Fibroblast of skin of left biceps (primary cell): ENCODE results near the gene C5orf22.
A peak's percentile ranks its signal among the peaks of the same experiment; 100 is the strongest.
"Not testable (repeated sequence)": the region's sequence is repeated elsewhere in the genome, so short reads cannot be mapped to it uniquely, and the experiment has no call there.

ENCODE experiments used
- DNase-seq, 2 experiments: peaks; one replicate each; pipeline ENCODE4 v3.0.0-alpha.2; 2013; ENCODE audit warnings: low read depth in 2 of 2

Gene C5orf22

DNA sequence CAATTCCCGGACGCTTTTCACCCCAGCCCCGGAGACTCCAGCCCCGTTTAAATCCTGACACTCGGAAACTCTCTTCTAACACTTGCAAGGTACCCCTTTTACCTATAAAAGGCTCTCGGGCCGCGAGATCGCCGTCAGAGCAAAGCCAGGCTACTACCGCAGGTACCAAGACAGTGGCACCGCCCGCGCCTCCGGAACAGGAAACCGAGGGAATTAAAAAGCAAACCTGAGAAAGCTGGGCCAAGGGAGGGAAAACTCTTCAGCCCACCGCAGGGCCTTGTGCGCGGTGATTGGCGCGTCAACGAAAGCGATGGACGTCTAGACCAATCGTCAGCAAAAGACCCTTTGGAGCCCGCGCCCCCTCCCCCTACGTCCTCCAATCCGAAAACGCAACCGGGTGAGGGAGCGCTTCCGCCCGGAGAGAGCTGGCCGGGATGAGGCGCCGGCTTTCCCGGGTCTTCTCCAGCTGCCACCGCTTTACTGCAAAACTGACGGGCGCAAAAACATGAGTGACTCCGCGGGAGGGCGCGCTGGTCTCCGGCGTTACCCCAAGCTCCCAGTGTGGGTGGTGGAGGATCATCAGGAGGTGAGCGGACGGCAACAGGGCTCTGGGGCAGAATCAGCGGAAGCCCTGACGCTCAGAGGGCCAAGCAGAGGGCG is at the start of gene C5orf22, which contains the start of gene DROSHA:
Gene C5orf22, plus strand, starts transcription at position 414 of the 660 bp plus-strand sequence. Its CDS starts 92 bp downstream, at position 506.
Gene DROSHA, minus strand, starts transcription at position 206 of the 660 bp plus-strand sequence. CDS start 3,034 bp downstream, outside the sequence.
- DNase-seq = peak; percentile 82 to 84

DNA sequence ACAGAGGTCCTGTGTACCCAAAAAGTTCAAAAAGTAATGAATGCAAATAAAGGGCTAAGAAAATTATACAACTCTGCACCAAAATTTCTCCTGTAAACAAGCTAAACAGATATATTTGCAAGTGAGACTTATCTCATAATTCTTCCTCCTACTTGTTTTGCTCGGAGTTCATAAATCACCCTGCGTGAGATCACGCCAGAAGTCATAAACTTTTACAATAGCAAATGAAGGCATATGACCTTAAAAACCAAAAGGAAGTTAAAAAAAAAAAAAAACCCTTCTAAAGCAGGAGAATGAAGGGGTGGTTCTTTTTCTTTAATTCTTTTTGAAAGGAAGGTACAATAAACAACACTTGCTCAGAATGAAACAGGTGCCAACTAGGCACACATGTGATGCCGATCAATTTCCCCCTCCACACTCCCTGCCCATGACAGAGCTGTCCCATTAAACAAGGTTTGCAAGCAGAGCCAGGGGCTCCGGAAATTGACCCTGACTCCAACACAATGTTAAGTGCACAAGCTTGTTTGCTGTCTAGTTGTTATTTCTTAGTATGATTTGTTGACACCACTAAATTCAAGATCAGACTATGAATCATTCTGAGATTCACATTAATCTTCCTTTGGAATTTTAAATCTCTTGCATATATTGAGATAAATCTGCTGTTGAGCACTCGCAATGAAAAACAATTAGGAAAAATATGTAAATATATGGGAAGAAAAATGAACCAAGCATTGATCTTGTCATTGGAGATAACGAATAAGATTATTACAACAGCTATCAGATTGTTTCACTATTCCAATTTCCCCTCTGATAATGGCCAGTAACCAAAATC is 46.5 kb upstream of the C5orf22 start:
- DNase-seq = no peak

DNA sequence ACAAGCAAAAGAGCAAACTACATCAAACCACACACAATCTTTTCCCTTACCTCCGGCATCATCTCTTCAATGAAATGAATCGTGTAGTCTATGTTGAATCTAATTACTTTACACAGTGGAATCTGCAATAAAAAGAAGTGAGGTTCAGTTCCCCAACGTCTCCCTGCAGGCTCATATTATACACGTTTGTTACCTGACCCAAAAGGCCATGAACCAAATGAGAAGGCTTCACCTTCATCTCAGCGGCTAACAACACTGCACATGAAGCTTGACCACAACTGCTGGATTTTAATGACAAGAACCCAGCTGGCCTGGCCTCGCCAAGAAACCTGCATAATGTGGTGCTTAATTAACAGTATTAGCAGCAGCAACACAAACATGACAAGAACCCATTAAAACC is 45.7 kb upstream of the C5orf22 start:
- no peak for DNase-seq

DNA sequence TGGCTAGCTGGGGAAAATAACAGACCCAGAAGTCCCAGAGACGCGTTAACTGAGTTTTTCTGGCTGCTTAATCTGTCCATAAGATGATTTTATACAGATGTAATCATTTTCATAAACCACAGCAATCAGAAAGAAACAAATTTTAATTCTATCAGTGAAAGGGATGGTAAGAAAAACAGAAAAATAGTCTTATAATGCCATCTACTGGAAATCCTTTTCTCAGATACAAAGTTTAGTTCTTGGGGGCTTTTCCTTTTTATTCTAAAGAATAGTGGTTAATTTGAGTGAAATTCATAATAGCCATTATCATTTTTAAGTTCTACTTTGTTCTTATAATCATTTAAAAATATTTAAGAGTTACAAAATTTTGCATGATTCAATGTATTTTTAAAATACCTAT is 44.6 kb upstream of the C5orf22 start:
- no peak for DNase-seq

DNA sequence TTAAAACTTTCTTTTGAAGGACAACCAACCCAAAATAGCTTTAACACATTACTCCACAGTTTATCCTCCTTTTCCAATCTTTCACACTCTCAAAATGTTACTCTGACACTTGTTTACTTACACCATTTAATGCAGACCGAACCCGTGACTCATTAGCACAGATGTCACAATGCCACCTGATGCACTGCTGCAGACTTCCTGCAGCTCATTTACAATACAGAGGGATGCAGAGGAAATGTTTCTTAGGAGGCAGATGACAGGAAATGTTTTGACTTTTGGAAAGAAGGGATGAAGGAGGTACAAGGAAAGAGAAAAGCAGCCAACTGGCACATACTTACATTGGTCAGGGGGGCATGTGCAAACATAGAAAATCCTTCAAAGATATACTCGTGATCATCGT is 39.2 kb upstream of the C5orf22 start:
- DNase-seq = no peak

DNA sequence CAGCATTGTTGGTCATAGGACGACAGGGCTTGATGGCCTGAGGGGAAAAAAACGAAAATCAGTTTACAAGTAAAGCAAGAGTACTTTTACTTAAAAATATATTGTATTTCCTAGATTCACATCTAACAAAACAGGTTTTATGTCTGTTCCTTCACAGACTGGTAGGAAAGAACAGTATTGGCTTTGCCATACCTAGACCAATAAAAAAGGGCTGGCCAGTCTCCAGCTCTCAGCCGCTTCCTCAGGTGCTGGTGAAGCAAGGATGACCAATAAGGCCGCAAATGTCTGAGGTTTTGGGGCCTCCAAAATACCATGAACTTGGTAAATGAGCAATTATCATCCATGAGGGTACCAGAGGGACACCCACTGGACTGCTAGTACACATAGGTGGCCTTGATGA is 36.8 kb upstream of the C5orf22 start:
- DNase-seq = no peak

DNA sequence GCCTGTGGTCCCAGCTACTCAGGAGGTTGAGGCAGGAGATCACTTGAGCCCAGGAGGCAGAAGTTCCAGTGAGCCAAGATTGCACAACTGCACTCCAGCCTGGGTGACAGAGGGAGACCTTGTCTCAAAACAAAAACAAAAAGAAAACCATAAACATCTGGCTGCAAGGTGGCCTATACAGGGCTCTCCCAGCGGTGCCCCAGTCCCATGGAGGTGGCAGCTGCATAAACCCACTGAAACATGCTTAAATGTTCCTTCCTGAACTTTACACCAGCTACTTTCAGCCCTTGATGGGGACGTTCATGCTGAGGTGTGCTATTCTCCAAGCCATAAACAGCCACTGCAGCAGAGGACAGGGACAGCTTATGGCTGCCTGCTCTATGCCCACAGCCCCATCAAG is 35.8 kb upstream of the C5orf22 start:
- DNase-seq = no peak

DNA sequence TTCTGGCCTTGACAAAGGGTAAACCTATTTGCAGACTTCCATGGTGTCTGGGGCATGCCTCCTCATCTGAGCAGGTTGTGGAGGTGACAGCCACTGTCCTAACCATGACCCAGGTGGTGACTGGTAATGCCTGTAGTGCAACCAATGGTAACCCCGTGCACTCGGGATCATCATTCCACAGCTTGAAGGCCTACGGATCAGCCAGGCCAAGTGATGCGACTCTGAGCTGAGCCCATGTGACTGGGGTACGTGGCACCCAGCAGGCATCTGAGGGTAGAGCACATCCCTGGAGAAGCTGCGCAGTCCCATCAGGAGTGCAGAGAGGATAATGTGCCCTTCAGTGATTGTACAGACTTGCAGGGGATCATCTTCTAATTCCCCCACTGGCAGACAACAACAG is 35.2 kb upstream of the C5orf22 start:
- DNase-seq = no peak

DNA sequence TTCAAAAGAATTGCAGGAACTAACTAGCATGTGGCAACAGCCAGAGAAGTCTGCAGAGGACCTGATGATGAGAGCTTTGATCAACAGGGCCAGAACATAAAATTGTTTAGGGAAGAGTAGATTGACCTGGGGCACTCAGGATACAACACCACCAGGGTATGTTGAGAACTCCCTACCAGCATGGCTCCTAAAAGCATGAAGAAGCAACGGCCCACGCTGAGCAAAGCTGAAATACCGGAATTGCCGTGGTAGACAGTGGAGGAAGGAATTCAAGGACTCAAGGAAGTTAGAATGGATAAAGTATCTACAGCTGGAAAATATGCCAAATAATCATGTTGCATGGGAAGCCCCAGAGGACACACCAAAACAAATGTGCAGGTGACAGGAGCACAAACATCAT is 31.8 kb upstream of the C5orf22 start:
- DNase-seq = no peak

DNA sequence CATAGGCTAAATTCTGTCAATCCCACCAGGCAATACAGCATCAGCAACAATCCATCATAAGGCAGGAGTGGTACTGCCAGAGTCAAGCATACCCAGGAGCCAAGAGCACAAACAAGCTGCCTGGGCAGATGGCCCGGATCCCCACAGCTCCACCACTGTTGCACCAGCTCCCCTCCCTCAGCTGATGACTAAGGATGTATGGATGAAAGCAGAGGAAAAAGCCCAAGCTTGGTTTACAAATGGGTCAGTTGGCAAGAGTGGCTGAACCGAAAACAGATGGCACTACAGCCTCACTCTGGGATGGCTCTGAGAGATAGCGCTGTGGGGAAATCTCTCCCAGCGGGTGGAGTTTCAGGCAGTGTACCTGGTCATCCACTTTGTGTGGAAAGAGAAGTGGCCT is 29.6 kb upstream of the C5orf22 start:
- no peak for DNase-seq

DNA sequence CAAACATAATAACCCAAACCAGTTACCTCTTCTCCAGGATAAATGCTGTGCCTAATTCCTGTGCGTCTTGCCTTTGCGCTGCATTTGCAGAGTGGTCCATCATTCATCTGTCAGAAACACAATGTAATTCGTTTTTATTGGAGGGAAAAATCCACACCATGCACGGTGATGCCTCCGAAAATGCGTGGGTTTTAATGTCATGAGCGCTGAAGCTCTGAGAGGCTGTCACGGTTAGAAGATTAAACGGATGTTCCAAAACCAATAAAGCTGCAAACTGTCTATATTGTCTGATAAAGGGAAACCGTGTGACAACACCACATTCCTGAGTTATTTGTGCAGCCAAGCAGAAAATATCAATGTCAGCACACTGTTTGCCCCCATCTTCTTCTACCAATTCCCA is 27.6 kb upstream of the C5orf22 start:
- DNase-seq = no peak

DNA sequence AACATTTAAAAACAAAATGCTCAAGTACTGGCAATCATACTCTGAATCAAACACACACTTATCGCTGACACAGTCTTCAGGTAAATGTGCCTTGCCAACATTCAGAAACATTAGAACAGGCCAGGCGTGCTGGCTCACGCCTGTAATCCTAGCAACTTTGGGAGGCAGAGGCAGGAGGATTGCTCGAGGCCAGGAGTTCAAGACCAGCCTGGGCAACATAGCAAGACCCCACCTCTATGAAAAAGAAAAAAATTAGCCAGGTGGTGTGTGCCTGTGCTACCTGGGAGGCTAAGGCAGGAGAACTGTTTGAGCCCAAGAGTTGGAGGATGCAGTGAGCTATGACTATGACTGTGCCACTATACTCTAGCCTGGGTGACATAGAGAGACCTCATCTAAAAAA is 20.8 kb upstream of the C5orf22 start:
- no peak for DNase-seq

DNA sequence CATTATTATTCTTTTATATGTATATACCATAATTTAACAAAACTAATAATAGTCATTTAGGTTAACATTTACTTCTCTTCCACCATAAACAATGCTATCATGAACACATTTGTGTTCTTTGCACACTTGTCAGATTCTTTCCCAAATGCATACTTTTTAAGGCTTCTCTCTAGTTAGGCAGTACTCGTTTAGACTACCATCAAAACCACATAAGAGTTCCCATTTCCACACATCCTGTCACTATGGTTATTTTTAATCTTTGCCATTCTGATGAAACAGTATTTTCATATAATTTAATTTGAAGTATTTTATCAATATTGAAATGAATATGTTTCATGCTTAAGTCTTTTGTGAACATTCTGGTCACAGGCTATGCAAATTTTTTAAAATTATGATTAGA is 15.3 kb upstream of the C5orf22 start:
- no peak for DNase-seq

DNA sequence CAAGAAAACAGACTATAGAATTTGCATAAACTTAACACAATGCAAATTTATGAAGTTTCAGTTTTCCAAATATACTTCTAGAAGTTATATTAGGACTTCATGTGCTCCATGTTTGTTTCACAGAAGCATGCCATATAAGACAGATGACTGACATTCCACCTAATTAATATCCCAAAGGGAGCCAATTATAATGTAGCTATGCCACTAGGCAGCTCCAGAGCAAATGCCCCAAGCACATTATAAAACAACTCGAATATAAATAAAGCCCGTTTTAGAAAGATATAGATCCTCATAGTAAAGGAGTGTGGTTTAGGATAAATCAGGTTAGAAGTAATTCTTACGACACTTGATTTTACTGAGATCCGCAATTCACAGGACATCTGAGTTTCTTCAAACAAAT is 9.1 kb upstream of the C5orf22 start:
- no peak for DNase-seq

DNA sequence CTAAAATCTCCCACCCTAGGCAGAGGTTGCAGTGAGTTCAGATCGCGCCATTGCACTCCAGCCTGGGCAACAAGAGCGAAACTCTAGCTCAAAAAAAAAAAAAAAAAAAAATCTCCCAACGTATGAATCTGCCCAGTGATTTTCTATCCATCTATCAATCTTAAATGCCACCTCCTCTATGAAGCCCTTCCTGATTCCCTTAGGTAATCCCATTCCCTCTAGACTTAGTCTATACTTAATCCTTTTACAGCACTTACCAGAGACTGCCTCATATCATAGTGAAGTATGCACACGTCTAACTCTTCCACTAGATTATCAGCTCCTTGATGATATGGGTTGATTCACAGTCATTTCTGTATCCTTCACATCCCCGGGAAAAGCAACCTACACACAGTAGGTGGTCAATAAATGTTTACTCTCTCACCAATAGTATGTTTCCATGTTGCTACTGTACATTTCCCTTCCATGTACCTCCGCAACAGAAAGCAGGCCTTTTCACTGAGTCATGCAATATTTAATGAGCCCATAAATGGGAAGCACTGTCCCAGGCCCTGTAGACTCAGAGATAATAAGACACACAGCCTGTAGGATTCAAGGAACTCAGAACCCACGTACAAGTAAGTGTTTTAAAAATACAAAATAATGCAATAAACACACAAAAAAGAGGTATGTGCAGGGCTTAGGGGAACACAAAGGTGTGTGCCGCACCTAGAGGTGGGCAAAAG is 1.4 kb upstream of the C5orf22 start:
- DNase-seq = no peak

DNA sequence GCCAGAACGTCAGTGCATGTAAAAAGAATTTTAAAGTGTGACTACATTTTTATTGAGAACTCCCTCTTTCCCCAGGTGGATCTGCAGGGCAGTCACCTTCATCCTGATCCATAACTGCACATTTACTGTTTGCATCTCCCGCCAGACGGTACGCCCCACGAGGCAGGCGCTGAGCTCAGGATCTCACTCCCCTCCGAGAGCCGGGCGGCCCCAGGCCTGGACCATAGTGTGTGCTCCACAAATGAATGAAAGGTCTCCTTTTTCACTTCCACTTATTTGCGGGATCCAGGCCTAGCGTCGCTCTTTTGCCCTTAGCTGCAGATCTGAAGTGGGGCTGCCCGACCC is 586 bp upstream of the C5orf22 start:
- no peak for DNase-seq

DNA sequence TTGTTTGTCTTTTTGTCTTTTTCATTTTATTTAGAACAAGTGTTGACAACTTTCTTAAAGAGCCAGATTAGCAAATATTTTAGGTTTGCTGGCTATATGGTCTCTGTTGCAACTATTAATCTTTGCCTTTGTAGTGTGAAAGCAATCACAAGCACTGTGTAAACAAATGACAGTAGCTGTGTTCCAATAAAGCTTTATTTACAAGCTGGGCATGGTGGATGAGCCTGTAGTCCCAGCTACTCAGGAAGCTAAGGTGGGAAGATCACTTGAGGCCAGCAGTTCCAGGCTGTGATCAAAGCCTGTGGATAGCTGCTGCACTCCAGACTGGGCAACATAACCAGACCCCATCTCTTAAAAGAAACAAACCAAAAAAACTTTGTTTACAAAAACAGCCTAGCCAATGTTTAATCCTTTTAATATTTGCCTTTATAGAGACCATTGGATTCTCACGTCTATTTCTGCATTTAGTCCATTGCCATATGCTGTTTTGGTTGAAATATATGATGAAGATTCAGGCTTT is 2.5 kb downstream of the C5orf22 start:
- no peak for DNase-seq

DNA sequence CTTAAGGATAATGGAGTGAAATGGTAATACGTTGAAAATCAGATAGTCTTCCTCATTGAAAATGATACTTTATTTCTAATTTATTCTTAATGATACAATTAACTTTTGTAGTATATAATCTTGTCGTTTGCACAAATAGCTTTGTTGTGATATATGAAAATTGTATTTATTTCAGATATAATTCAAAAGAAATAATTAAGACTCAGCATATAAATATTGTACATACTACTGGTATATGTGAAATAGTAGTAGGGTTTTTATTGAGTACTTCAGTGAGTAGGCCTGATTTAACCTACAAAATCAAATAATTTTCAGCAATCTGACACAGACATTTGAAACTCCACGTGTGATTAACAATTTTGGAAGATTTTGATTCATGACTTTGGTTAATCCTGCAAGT is 4.8 kb downstream of the C5orf22 start:
- no peak for DNase-seq

DNA sequence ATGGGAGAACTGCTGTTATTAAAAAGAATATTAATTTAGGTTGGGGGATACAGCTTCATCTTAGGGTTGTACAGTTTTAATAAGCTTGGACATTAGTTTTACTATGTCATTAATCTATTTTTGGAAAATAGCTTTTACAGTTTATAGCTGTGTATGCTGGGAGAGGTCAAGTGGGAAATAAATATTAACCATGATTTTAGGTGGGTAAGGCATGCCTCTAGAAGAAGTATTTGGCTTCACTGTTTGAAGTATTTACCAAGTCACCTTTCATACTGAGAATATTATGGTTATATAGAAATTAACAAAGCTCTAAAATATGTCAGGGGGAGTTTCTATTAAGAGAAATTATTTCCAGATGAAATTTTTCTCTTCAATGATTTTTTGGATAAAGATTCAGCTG is 5.2 kb downstream of the C5orf22 start:
- no peak for DNase-seq

DNA sequence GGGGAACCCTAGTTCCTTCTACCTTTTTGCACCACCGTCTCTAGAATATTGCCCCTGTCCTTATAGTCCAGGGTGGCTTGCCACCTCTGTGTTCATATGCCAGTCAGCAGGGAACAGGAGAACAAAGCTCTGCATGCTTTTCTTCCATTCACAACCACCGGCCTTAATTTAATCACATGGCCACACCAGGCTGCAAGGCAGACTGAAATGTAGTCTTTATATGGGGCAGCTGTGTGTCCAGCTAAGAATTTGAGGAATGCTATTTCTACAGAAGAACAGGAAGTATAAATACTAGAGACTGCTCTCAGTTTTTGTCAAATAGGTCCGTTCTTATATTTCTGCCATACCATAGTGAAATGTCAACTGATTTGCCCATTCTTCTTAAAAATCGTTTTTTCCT is 5.8 kb downstream of the C5orf22 start:
- DNase-seq = no peak

DNA sequence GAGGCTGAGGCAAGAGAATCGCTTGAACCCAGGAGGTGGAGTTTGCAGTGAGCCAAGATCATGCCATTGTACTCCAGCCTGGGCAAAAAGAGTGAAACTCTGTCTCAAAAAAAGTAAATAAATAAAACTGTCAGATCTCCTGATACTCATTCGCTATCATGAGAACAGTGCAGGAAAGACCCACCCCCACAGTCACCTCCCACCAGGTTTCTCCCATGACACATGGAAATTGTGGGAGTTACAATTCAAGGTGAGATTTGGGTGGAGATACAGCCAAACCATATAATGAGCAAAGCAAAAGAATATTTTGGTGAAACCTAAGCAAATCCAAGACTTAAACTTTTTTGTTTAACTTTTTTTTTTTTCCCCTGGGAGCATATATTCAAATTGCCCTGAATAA is 17.0 kb downstream of the C5orf22 start:
- DNase-seq = not testable (repeated sequence)

DNA sequence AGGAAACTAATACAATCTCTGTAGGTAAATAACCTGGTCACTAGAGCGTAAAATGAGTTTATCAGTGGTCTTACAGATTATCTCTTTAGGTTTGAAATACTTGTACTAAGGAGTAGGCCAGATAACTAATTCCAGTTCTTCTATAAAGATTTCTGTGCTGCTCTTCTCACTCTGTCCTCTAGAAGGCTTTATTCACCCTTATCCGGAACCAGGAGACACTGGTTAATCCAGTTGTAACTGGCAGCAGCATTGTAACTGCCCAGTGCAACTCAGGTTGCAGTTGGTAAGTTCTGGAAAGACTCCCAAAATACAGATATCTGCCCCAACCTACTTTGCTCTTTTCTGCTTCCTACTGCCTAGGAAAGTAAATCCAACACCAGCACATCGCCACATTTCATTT is 19.8 kb downstream of the C5orf22 start:
- DNase-seq = no peak

DNA sequence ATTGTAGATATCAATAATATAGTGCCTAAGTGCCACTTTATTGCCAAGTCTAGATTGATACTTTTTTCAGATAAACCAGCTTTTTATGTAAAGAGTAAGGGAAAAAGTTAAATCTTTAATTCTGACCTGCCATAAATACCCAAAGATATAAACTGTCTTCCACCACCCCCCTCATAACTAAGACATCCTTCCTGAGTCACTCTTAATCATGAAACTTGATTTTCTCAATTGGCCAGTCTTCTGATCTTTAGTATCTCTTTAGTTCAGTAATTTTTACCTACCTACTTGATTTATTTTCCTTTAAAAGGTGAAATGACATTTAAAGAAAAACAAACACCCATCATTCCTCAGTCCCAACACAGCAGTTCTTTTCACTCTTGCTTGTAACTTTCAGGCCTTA is 21.8 kb downstream of the C5orf22 start:
- no peak for DNase-seq
